ENCODE measurements around the gene DLK1.
A peak's percentile ranks its signal among the peaks of the same experiment; 100 is the strongest.

The DLK1 gene

GRCh38 chr14:100726550-100727085 lies at the start of gene DLK1:
Gene DLK1 (plus strand): TSS chr14:100726892. CDS start chr14:100727069, 177 bp downstream.
- no peak for DNase-seq (ENCODE audit: low spot score)

- no peak for DNase-seq (ENCODE audit: low spot score)
Measured at GRCh38 chr14:100677152-100677551, 49.5 kb upstream of the DLK1 start.

DNA sequence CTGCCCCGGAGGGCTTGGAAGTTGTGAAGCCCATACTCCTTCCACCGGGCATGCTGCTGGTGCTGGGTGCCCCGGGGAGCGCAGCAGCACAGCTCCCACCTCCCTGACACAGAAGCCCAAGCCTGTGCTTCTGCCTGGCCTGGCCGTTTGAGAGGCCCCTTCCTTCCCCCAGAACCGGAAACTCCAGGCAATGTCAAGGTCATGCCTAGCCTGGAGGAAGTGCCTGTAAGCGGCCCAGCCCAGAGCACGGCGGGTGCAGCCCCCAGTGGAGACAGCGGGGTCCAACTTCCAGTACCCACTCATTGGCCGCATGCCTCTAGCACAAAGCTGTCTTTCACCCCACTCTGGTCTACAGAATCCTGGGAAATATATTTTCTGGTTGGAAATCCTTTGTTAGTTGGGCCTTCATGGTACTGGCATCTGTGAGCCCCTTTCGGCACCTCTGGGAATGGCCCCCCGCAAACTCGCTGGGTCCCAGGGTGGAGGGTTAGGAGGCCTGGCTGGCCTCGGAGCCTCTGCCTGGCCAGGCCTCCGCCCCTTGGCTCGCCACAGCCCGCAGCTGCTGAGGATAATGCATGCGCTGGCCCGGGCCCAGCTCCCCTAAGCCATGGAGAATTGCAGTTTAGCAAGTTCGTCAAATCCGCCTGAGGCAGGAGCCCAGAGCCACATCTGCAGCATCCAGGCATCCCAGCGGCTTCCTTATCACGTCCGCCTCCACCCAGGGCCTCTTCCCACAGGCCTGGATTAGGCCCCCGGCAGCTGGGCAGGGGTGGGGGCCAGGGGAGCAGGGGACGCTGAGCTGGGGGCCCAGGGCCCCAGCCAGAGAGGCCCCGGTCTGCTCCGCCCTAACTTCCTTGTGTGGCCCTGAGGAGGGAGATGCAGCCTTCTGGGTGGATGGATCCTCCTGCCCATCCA lies 48.9 kb upstream of the DLK1 start:
- peak; percentile 31 for DNase-seq (ENCODE audit: low spot score)

GRCh38 chr14:100678469-100678828 lies 48.2 kb upstream of the DLK1 start:
- DNase-seq (ENCODE audit: low spot score), result no peak

DNA sequence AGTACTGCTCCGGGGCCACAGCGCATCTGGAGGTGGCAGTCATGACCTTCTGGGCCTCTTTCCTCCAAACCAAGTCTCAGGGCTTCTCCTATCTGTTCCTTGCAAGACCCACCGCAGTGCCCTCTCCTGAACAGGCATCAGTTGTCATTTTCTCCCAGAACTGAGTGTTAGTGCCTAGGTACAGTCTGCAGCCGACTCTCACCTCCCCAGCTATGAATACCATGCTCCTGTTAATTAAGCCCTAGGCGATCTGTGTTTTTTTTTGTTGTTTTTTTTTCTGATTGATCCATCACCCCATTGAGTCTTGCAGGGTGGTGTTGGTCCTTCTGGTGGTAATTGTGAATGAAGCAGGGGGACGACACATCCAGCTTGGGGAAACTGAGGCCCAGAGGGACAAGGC lies 47.5 kb upstream of the DLK1 start:
- DNase-seq (ENCODE audit: low spot score), result no peak

DNA sequence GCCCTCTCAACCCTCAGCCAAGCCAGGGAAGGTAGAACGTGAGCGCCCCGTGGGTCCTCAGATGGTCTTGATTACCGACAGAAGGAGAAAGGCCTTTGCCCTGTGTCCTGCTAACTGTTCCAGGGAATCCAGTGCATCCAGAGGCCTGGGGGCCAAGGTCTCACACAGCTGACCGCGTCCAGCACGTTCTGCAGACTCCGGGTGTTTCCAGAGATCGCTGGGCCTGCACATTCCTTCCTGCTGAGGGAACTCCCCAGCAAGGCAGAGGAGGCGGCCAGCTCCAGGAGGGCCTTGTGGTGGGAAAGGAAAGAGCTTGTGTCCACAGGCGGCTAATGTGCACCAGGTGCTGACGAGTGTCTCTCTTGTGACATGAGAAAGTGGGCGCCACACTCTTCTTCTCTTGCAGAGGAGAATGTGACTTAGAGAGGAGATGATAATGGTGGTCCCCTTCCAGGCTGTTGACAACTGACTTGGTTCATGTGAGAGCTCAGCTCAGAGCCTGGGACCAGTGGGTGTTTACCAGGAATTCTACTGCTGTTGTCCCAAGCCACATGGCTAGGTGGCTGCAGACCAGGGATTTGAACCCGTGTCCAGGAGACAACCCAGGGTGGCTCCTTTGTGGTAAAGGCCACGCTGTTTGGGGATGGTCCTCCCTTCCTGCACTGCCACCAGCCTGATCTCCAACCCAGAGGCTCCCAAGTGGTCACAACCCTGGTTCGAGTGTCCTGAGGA lies 46.8 kb upstream of the DLK1 start:
- DNase-seq (ENCODE audit: low spot score), result no peak

DNA sequence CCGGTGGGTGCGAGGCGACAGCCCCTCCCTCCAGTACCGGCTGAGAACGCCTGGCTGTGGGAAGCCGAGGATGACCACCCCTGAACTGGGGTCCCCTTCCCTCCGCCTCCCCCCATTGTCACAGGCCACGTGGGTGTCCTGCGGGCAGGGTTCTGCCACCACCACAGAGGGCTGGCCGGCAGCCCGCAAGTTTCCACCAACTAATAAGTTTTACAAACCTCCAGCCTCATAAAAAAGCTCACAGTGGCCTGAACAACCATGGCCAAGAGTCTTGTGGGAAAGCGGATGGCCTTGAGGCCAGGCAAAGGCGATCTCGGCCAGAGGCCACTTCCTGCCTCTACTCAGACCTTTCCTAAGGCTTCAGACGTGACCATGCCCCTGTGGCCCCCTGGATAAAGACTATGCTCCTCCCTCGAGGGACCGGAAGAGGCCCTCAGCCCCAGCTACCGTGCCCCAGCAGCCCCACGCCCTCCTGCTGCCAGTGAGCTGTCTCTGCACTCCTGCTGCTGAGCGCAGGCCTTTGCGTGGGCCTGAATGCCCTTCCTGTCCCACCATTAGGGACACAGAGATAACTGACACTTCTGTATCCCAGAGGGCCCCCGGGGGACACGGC lies 46.1 kb upstream of the DLK1 start:
- DNase-seq (ENCODE audit: low spot score), result no peak

GRCh38 chr14:100681111-100681510 lies 45.6 kb upstream of the DLK1 start:
- no peak for DNase-seq (ENCODE audit: low spot score)

- no peak for DNase-seq (ENCODE audit: low spot score)
Measured at GRCh38 chr14:100682749-100683148, 43.9 kb upstream of the DLK1 start.

DNA sequence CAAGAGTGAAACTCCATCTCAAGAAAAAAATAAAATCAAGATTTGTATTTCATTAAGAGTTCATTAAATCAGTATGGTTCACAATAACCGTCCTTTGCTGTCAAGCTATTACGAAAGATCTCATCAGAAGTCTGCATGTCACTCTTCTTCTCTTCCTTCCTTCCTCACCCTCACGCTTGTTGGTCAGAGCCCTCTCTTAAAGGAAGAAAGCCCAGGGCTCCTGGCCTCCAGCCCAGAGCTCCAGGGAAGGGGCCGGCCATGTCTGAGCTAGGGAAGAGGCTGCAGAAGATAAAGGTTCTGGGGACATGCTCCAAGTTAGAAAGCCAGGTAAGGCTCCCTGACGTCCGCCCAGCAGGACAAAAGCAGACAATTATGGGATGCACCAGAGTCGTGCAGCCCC lies 43.1 kb upstream of the DLK1 start:
- no peak for DNase-seq (ENCODE audit: low spot score)

GRCh38 chr14:100684154-100684553 lies 42.5 kb upstream of the DLK1 start:
- no peak for DNase-seq (ENCODE audit: low spot score)

DNA sequence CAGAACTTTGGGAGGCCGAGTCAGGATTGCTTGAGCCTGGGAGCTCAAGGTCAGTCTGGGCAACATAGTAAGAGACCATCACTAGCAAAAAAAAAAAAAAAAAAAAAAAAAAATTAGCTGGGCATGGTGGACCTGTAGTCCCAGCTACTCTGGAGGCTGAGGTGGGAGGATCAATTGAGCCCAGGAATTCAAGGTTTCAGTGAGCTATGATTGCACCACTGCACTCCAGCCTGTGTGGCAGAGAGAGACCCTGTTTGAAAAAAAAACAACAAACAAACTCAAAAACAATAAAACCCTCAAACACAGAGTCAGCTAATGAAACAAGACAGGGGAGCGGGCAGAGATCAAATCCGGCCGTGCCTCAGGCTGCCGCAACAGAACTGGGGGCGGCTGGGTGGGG lies 41.7 kb upstream of the DLK1 start:
- DNase-seq (ENCODE audit: low spot score), result no peak

GRCh38 chr14:100686858-100687257 lies 39.8 kb upstream of the DLK1 start:
- no peak for DNase-seq (ENCODE audit: low spot score)

GRCh38 chr14:100687386-100687785 lies 39.3 kb upstream of the DLK1 start:
- DNase-seq (ENCODE audit: low spot score), result no peak

DNA sequence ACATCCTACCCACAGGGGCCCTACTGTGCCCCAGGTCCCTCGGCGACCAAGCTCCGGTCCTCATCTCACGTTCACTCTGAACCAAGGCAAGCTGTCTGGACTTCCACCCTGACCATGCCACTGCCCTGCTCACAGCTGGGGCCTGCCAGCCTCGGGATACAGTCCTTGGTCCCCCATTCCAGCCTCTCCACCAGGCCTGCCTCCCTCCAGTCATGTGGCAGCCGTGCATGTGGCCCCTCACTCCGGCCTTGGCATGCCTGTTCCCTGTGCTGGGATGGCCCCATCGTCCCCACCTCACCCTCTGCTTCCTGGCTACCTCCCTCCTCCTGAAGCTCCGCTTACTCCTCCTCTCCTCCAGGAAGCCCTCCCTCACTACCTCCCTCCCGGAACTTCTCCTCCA lies 38.6 kb upstream of the DLK1 start:
- DNase-seq (ENCODE audit: low spot score), result no peak

GRCh38 chr14:100688598-100689461 lies 37.9 kb upstream of the DLK1 start:
- no peak for DNase-seq (ENCODE audit: low spot score)

GRCh38 chr14:100690672-100691071 lies 36.0 kb upstream of the DLK1 start:
- no peak for DNase-seq (ENCODE audit: low spot score)

DNA sequence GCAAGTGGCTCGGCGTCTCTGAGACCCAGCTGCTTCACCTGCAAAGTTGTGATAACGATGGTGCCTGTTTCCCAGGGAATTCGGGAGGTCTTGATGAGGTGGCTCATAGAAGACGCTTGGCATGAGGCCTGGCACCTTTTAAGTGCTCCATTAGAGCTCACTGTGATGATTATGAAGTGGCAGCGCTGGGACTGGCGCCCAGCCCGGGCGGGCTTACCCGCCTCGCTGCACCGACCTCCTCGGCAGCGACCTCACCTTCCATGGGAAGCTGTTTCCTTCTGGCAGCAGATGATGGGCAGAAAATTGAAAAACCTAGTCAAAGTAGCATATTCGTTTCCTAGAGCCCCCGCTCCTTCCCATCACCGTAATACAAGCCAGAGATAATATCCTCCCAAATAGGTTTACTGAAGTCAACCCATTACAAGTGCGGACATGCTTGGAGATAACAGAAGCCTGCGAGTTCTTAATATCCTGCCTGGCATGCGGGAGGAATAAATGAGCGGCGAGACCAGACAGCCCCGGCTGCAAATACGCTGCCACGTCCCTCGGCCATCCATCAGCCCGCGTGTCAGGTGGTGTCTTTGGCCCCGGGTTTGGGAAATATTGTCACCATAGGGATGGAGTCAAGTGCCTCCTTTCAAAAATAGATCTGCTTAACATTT lies 35.2 kb upstream of the DLK1 start:
- no peak for DNase-seq (ENCODE audit: low spot score)

GRCh38 chr14:100692256-100692655 lies 34.4 kb upstream of the DLK1 start:
- no peak for DNase-seq (ENCODE audit: low spot score)

- DNase-seq (ENCODE audit: low spot score), result no peak
Measured at GRCh38 chr14:100692859-100693558, 33.7 kb upstream of the DLK1 start.
